K562 (cell line): ENCODE results near the gene ST3GAL5. TPM values are rescaled to one million over a fixed set of nuclear protein-coding genes. Genes with fewer than 3 reads are reported as not detected.

ENCODE experiments used
- CAMTA2 ChIP-seq: fragments of 250-450 bp; sonication (Bioruptor Pico); conservative IDR thresholded peaks from 2 replicates; pipeline ENCODE4 v1.5.1; 2022
- CGGBP1 ChIP-seq: fragments of 250-450 bp; sonication (Bioruptor Pico); IDR thresholded peaks from 2 replicates; pipeline ENCODE4 v1.9.0; 2021; ENCODE audit warnings: mild to moderate bottlenecking
- DMBX1 ChIP-seq: fragments of 250-450 bp; sonication (Bioruptor Pico); IDR thresholded peaks from 2 replicates; pipeline ENCODE4 v1.8.0; 2022; ENCODE audit warnings: inconsistent platforms, mild to moderate bottlenecking, moderate library complexity, borderline replicate concordance
- FOXP4 ChIP-seq: sonication (generic); formaldehyde crosslinking; IDR thresholded peaks from 2 replicates; pipeline ENCODE4 v1.8.0; 2022; ENCODE audit warnings: mild to moderate bottlenecking, missing genetic modification reagents, borderline replicate concordance
- IFI16 ChIP-seq: fragments of 250-450 bp; sonication (Bioruptor Pico); IDR thresholded peaks from 2 replicates; pipeline ENCODE4 v2.1.2; 2022; ENCODE audit warnings: mild to moderate bottlenecking, inconsistent platforms
- MGA ChIP-seq: fragments of 450-650 bp; IDR thresholded peaks from 2 replicates; pipeline ENCODE4 v1.6.1; 2016; ENCODE audit warnings: mild to moderate bottlenecking, moderate library complexity
- NFATC3 ChIP-seq: fragments of 450-650 bp; IDR thresholded peaks from 2 replicates; pipeline ENCODE4 v1.6.1; 2017; ENCODE audit warnings: mild to moderate bottlenecking
- SIN3A ChIP-seq, 2 experiments: fragments of 150-350 bp in 1 of 2; IDR thresholded peaks; 2 replicates each; pipeline ENCODE4 v1.6.1; 2011 to 2016; ENCODE audit warnings: borderline replicate concordance in 2 of 2, low read depth in 2 of 2, low read length in 2 of 2, mild to moderate bottlenecking in 2 of 2, moderate library complexity in 2 of 2; ENCODE audit not compliant: control insufficient read depth in 1 of 2
- SMARCE1 ChIP-seq: fragments of 450-650 bp; IDR thresholded peaks from 2 replicates; pipeline ENCODE4 v1.7.1; 2016; ENCODE audit warnings: mild to moderate bottlenecking
- SRSF7 ChIP-seq: fragments of 200-400 bp; formaldehyde crosslinking; optimal IDR thresholded peaks from 2 replicates; pipeline ENCODE3; 2017; ENCODE audit warnings: mild to moderate bottlenecking, low read depth, low read length
- TARDBP ChIP-seq: fragments of 450-650 bp; IDR thresholded peaks from 2 replicates; pipeline ENCODE4 v1.6.1; 2016
- THAP7 ChIP-seq: fragments of 250-450 bp; sonication (Bioruptor Pico); IDR thresholded peaks from 2 replicates; pipeline ENCODE4 v1.5.0; 2021
- TRIM24 ChIP-seq, 2 experiments: fragments of 450-650 bp; IDR thresholded peaks; 2 replicates each; pipeline ENCODE4 v1.6.1; 2016
- ZNF197 ChIP-seq: fragments of 200-800 bp; sonication (Bioruptor generic); IDR thresholded peaks from 2 replicates; pipeline ENCODE4 v1.6.1; 2016; ENCODE audit warnings: low read depth, missing genetic modification characterization, missing compliant biosample characterization
- polyA plus RNA-seq, 8 experiments: library from polyadenylated mRNA; depleted of rRNA in 4 of 8; stranded (reverse) in 5 of 8; unstranded in 3 of 8; fragments of >200 nt; fragmentation: Nextera tagmentation in 2 of 8; fragmentation: Illumina TruSeq in 1 of 8; extraction: Ambion mirVana in 2 of 8; extraction: Trizol in 1 of 8; gene quantifications; 2 replicates each; pipeline versions ENCODE4 v1.2.1 to v1.2.3, GENCODE V29; 2011 to 2014; ENCODE audit warnings: inconsistent platforms in 1 of 8, missing spikeins in 1 of 8
- total RNA-seq, 7 experiments: library from RNA; depleted of rRNA in 6 of 7; stranded (reverse); fragments of >200 nt in 6 of 7; fragmentation: Illumina TruSeq in 2 of 7; extraction: Trizol in 2 of 7; gene quantifications; 2 replicates each; pipeline versions ENCODE4 v1.2.1 to v1.2.3, GENCODE V29; 2011 to 2021; ENCODE audit warnings: low replicate concordance in 1 of 7

Gene ST3GAL5
- total and polyA plus RNA-seq, 9 of the 15 experiments (the other 6 are each of a cell fraction or from before 2014, with no cell fraction given), result 1.6 to 10.0 (median 4.2) TPM

GRCh38 chr2:85890522-85891176 is 1.9 kb upstream of the ST3GAL5 start (continued):
- TF ChIP-seq DMBX1 (CRISPR knock-in tag) (peak; percentile 94), ZNF197 (CRISPR knock-in tag) (0 out of 2 replicates have a peak, but pooled peaks have one; percentile 57), CAMTA2 (CRISPR knock-in tag) (no peak), MGA (peak; percentile 57), CGGBP1 (CRISPR knock-in tag) (no peak), FOXP4 (CRISPR knock-in tag) (no peak), SRSF7 (no peak), NFATC3 (no peak), SMARCE1 (peak; percentile 67; the same call in 1 of the 2 replicates), SIN3A (IDR thresholded peaks at IDR 0.05; ENCODE audit: borderline replicate concordance in 2 of 2, control insufficient read depth in 1 of 2, low read depth in 2 of 2, low read length in 2 of 2) (no peak), TARDBP (no peak), TRIM24 (IDR thresholded peaks at IDR 0.05) (no peak), THAP7 (CRISPR knock-in tag) (no peak), IFI16 (peak; percentile 84)
